CD14-positive monocyte (primary cell): ENCODE data around the gene LIN9. TPM values are rescaled to one million over a fixed set of nuclear protein-coding genes. Genes with fewer than 3 reads are reported as not detected.

ENCODE experiments used
- DNase-seq, 3 donors: peaks; one replicate each; pipeline ENCODE4 v3.0.0-alpha.2; 2011 to 2022
- H2AFZ ChIP-seq: 2 replicates; pipeline ENCODE4 v1.6.0; 2012; ENCODE audit warnings: mild to moderate bottlenecking, low read depth, low read length, inconsistent platforms; ENCODE audit not compliant: insufficient read depth, poor library complexity, severe bottlenecking
- H3K27ac ChIP-seq, 2 donors: 1 replicate in 1 of 2; 2 replicates in 1 of 2; pipeline ENCODE4 v1.5.1; 2012 to 2013; ENCODE audit warnings: low read length in 2 of 2, control low read depth in 1 of 2, inconsistent platforms in 1 of 2, low read depth in 1 of 2, mild to moderate bottlenecking in 1 of 2
- H3K27me3 ChIP-seq, 2 donors: one replicate each; pipeline versions ENCODE4 v1.6.0 to v1.6.1; 2011 to 2013; ENCODE audit warnings: low read length in 2 of 2; ENCODE audit not compliant: control insufficient read depth in 2 of 2, insufficient read depth in 2 of 2
- H3K36me3 ChIP-seq, 2 donors: replicated peaks in 1 of 2; 1 replicate in 1 of 2; 2 replicates in 1 of 2; pipeline versions ENCODE4 v1.5.1 to v1.6.1; 2012 to 2013; ENCODE audit warnings: low read length in 2 of 2, control low read depth in 1 of 2, inconsistent platforms in 1 of 2, mild to moderate bottlenecking in 1 of 2; ENCODE audit not compliant: insufficient read depth in 2 of 2, control insufficient read depth in 1 of 2
- H3K4me1 ChIP-seq, 2 donors: 1 replicate in 1 of 2; 2 replicates in 1 of 2; pipeline versions ENCODE4 v1.5.1 to v1.6.1; 2012 to 2013; ENCODE audit warnings: low read length in 2 of 2, control low read depth in 1 of 2, inconsistent platforms in 1 of 2, mild to moderate bottlenecking in 1 of 2, moderate library complexity in 1 of 2; ENCODE audit not compliant: insufficient read depth in 2 of 2, control insufficient read depth in 1 of 2
- H3K4me2 ChIP-seq: replicated peaks from 2 replicates; pipeline ENCODE3; 2012; ENCODE audit warnings: low read length, moderate library complexity, mild to moderate bottlenecking; ENCODE audit not compliant: poor library complexity, severe bottlenecking; ENCODE audit errors: extremely low read depth
- H3K4me3 ChIP-seq, 3 experiments: fragments of 200-600 bp in 1 of 3; sonication (generic) in 1 of 3; replicated peaks in 1 of 3; 1 replicate in 2 of 3; 2 replicates in 1 of 3; pipeline ENCODE4 v1.5.1; 2011 to 2013; ENCODE audit warnings: low read length in 3 of 3, mild to moderate bottlenecking in 3 of 3, control low read depth in 2 of 3, low read depth in 2 of 3, inconsistent platforms in 1 of 3, moderate library complexity in 1 of 3
- H3K79me2 ChIP-seq: 2 replicates; pipeline ENCODE4 v1.6.0; 2012; ENCODE audit warnings: mild to moderate bottlenecking, control low read depth, inconsistent platforms, low read length, moderate library complexity; ENCODE audit not compliant: insufficient read depth
- H3K9ac ChIP-seq: 2 replicates; pipeline ENCODE4 v1.6.0; 2017; ENCODE audit warnings: low read length, mild to moderate bottlenecking; ENCODE audit not compliant: insufficient read depth, poor library complexity, severe bottlenecking
- H3K9me3 ChIP-seq, 2 donors: replicated peaks in 1 of 2; 1 replicate in 1 of 2; 2 replicates in 1 of 2; pipeline versions ENCODE4 v1.5.1 to v1.6.1; 2012 to 2013; ENCODE audit warnings: low read length in 2 of 2, control low read depth in 1 of 2; ENCODE audit not compliant: control insufficient read depth in 1 of 2, insufficient read depth in 1 of 2
- H4K20me1 ChIP-seq: 2 replicates; pipeline ENCODE4 v1.6.0; 2012; ENCODE audit warnings: mild to moderate bottlenecking, low read length, control low read depth, moderate library complexity; ENCODE audit not compliant: insufficient read depth
- H3K27ac Mint-ChIP-seq, 7 donors: one replicate each; pipeline ENCODE4 v1.8.0; 2020; ENCODE audit warnings: mild to moderate bottlenecking in 7 of 7, mixed read lengths in 7 of 7, moderate library complexity in 6 of 7, inconsistent platforms in 2 of 7
- H3K27me3 Mint-ChIP-seq, 3 donors: one replicate each; pipeline ENCODE4 v1.8.0; 2021 to 2022; ENCODE audit warnings: low read depth in 3 of 3, mild to moderate bottlenecking in 3 of 3, mixed read lengths in 3 of 3, moderate library complexity in 3 of 3, inconsistent platforms in 1 of 3
- H3K36me3 Mint-ChIP-seq, 2 donors: one replicate each; pipeline ENCODE4 v1.8.0; 2020; ENCODE audit warnings: mixed read lengths in 2 of 2, inconsistent platforms in 1 of 2, mild to moderate bottlenecking in 1 of 2
- H3K4me1 Mint-ChIP-seq: one replicate; pipeline ENCODE4 v1.8.0; 2020; ENCODE audit warnings: mild to moderate bottlenecking, mixed read lengths
- H3K4me3 Mint-ChIP-seq, 2 donors: one replicate each; pipeline ENCODE4 v1.8.0; 2020; ENCODE audit warnings: mild to moderate bottlenecking in 2 of 2, mixed read lengths in 2 of 2, moderate library complexity in 1 of 2
- H3K9me3 Mint-ChIP-seq, 7 donors: one replicate each; pipeline ENCODE4 v1.8.0; 2020 to 2022; ENCODE audit warnings: mixed read lengths in 7 of 7, mild to moderate bottlenecking in 6 of 7, moderate library complexity in 6 of 7, inconsistent platforms in 2 of 7
- WGBS: methylation state at CpG from one replicate; pipeline ENCODE4 v1.1.5; 2013; ENCODE audit warnings: missing lambda C conversion rate; ENCODE audit not compliant: insufficient coverage; 5-methylcytosine and 5-hydroxymethylcytosine counted together
- intact Hi-C, 2 donors: fragments of 100-400 bp; cut with micrococcal nuclease; formaldehyde crosslinking; loops; one replicate each; pipeline versions ENCODE4 v1.15.0 to v1.15.1; 2023
- polyA plus RNA-seq, 3 donors: library from polyadenylated mRNA; depleted of rRNA in 1 of 3; unstranded in 2 of 3; stranded (reverse) in 1 of 3; fragments of 300-500 nt in 2 of 3; fragments of >200 nt in 1 of 3; fragmentation: Illumina TruSeq in 2 of 3; gene quantifications; 1 replicate in 2 of 3; 2 replicates in 1 of 3; pipeline ENCODE4 v1.2.3, GENCODE V29; 2012 to 2021
- TF ChIP-seq, protein P1 (sequence below): fragments of 200-600 bp; IDR thresholded peaks from one replicate; pipeline ENCODE4 v1.8.0; 2022; ENCODE audit warnings: antibody characterized with exemption, mild to moderate bottlenecking

The LIN9 gene
- polyA plus RNA-seq, 3 donors, result 0.56 to 1.3 (median 0.76) TPM

DNA sequence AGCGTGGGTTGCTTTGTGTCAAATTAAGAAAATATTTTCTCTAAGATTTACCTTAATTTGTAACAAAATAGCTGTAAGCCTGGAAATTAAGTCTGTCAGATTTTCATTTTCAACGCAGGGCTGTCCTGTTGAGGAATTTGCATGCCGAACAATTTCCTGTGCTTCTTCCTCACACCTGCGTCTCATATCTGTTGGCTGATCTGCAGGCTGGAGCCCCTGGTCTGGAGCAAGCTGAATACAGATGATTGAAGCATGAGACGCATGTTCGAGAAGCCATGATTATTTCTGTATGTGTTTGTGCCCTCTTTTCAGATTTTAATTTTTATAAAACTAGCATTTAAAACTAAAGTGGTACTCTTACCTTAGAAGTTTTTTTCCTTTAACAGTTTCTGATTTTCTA is 75.7 kb downstream of the LIN9 start:
- H4K20me1 ChIP-seq, result no peaks in the 10 kb centered on the region
- no peak overlapping the region for H3K4me3 Mint-ChIP-seq
- H3K27ac Mint-ChIP-seq, result no peak overlapping the region
- intact Hi-C loops, result no loop called here
- H3K27me3 ChIP-seq, result no peaks in the 10 kb centered on the region
- TF ChIP-seq, protein P1, sequence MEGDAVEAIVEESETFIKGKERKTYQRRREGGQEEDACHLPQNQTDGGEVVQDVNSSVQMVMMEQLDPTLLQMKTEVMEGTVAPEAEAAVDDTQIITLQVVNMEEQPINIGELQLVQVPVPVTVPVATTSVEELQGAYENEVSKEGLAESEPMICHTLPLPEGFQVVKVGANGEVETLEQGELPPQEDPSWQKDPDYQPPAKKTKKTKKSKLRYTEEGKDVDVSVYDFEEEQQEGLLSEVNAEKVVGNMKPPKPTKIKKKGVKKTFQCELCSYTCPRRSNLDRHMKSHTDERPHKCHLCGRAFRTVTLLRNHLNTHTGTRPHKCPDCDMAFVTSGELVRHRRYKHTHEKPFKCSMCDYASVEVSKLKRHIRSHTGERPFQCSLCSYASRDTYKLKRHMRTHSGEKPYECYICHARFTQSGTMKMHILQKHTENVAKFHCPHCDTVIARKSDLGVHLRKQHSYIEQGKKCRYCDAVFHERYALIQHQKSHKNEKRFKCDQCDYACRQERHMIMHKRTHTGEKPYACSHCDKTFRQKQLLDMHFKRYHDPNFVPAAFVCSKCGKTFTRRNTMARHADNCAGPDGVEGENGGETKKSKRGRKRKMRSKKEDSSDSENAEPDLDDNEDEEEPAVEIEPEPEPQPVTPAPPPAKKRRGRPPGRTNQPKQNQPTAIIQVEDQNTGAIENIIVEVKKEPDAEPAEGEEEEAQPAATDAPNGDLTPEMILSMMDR, result no peak
- 0% methylated on average over 1 of the region's 6 CpGs for WGBS
- DNase-seq, result no peak
- H3K27ac ChIP-seq, result no peak overlapping the region
- H3K4me3 ChIP-seq, result no peak overlapping the region
- H3K4me2 ChIP-seq, result no peak overlapping the region
- H3K36me3 ChIP-seq, result peaks cover 13 to 51% of the 10 kb centered on the region in 2 donors
- H3K9me3 ChIP-seq, result no peaks in the 10 kb centered on the region
- H3K27me3 Mint-ChIP-seq, result peaks cover 0 to 2% (median 0%) of the 10 kb centered on the region in 3 donors
- no peak overlapping the region for H2AFZ ChIP-seq
- H3K9me3 Mint-ChIP-seq, result peaks cover 0 to 1% (median 0%) of the 10 kb centered on the region in 7 donors
- H3K4me1 Mint-ChIP-seq, result no peaks in the 10 kb centered on the region
- peaks cover 36 to 49% of the 10 kb centered on the region in 2 donors for H3K36me3 Mint-ChIP-seq
- H3K9ac ChIP-seq, result no peak overlapping the region
- no peaks in the 10 kb centered on the region for H3K79me2 ChIP-seq
- H3K4me1 ChIP-seq, result no peaks in the 10 kb centered on the region

DNA sequence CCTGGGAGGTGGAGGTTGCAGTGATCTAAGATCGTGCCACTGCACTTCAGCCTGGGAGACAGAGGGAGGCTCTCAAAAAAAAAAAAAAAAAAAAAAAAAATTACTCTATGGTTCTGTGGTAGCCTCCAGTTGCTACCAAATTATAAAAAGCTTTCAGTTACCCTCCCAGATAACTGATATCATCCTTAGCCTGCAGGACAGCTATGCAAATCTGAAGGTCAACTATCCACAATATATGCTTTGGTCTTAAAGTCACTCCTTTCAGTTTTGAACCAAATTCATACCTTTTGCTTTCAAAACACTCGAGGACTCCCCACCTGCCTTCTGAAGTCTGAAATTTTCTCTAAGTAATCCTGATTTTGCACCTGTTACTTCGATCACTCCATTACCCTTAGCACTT is 82.4 kb downstream of the LIN9 start:
- 100% methylated on average over 1 of the region's 3 CpGs for WGBS
- Mint-ChIP-seq H3K36me3 (peaks cover 26 to 29% of the 10 kb centered on the region in 2 donors), H3K4me1 (peaks cover 8% of the 10 kb centered on the region), H3K9me3 (peaks cover 0 to 4% (median 0%) of the 10 kb centered on the region in 7 donors), H3K27me3 (peaks cover 30 to 40% (median 33%) of the 10 kb centered on the region in 3 donors), H3K4me3 (no peak overlapping the region), H3K27ac (peak overlapping the region in 1 of 7 donors; percentile 43)
- H3K4me1 ChIP-seq, result peaks cover 4 to 8% of the 10 kb centered on the region in 2 donors
- no peaks in the 10 kb centered on the region for H3K79me2 ChIP-seq
- no peaks in the 10 kb centered on the region for H4K20me1 ChIP-seq
- peaks cover 19 to 32% of the 10 kb centered on the region in 2 donors for H3K27me3 ChIP-seq
- H3K4me2 ChIP-seq, result no peak overlapping the region
- TF ChIP-seq, protein P1, result no peak
- peaks cover 0 to 11% of the 10 kb centered on the region in 2 donors for H3K36me3 ChIP-seq
- no peak overlapping the region for H3K27ac ChIP-seq
- H3K9me3 ChIP-seq, result no peaks in the 10 kb centered on the region
- no peak overlapping the region for H2AFZ ChIP-seq
- DNase-seq, result no peak
- H3K4me3 ChIP-seq, result no peak overlapping the region
- no peak overlapping the region for H3K9ac ChIP-seq
- intact Hi-C loops, result no loop called here
